C4-2B (cell line): ENCODE measurements around the gene LCN12.

Experiments used
- CTCF ChIP-seq: fragments of 450-650 bp; conservative IDR thresholded peaks from 2 replicates; pipeline ENCODE4 v1.5.1; 2017; ENCODE audit warnings: mild to moderate bottlenecking
- ZFX ChIP-seq: fragments of 450-650 bp; IDR thresholded peaks from 2 replicates; pipeline ENCODE4 v1.6.1; 2017

- TF ChIP-seq CTCF = no peak
- TF ChIP-seq ZFX = no peak
These were observed 3.9 kb downstream of the LCN12 start for GRCh38 chr9:136955943-136956335.
